ENCODE results near the gene HOXB4.

HOXB4 gene

DNA sequence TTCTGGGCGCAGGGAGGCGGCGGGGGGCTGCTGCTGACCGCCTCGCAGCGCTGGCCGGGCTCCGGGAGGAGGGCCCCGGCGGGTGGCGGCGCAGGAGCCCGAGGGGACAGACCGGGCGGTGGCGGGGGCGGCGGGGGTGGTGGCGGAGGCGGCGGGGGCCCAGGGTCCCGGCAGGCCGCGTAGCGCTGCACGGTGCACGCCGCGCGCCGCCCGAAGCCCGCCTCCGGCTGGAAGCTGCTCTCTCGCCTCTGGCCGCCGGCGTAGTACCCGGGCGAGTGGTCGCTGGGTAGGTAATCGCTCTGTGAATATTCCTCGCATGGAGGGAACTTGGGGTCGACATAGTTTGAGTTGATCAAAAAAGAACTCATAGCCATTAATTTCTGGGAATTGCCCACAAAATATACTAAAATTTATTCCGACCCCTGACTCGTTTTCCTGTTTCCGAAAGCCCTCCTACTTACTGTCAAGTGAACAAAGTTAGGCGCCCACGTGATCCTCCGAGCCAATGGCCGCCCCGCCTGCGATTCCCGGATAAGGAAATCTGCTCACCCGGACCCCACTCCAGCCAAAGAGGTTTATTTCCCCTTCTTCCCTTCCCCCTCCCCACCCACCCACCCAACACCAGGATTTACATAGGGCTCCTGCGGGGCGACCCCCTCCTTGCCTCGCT is at the start of gene HOXB4:
TSS of gene HOXB4 (minus strand) at position 405 of the 670 bp plus-strand sequence. CDS start at position 374, 31 bp downstream.
- DNase-seq (ENCODE audit: low read depth): peak; percentile 55

DNA sequence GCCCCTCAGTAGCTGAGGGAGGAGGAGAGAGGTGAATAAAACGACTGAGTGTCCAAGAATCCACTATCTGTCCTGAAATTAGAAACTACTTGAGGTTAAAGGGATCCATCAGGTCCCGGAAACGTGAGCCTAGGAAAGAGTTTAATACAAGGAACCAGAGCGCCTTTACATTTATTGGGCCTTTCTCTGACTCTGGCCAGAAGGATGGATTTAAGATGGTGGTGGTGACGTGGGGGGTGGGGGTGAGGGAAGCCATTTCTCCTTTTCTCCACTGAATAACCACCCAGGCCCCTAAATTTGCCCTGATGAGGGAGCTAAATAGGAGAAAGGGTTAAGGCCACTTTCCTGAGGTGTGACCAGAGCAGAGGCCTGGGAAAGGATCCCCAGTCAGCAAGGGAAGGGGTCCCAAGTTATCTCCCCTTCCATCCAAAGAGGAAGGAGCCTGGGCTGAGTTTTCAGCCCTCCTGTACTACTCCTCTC is 49.0 kb upstream of the HOXB4 start:
- DNase-seq (ENCODE audit: low read depth): no peak

DNA sequence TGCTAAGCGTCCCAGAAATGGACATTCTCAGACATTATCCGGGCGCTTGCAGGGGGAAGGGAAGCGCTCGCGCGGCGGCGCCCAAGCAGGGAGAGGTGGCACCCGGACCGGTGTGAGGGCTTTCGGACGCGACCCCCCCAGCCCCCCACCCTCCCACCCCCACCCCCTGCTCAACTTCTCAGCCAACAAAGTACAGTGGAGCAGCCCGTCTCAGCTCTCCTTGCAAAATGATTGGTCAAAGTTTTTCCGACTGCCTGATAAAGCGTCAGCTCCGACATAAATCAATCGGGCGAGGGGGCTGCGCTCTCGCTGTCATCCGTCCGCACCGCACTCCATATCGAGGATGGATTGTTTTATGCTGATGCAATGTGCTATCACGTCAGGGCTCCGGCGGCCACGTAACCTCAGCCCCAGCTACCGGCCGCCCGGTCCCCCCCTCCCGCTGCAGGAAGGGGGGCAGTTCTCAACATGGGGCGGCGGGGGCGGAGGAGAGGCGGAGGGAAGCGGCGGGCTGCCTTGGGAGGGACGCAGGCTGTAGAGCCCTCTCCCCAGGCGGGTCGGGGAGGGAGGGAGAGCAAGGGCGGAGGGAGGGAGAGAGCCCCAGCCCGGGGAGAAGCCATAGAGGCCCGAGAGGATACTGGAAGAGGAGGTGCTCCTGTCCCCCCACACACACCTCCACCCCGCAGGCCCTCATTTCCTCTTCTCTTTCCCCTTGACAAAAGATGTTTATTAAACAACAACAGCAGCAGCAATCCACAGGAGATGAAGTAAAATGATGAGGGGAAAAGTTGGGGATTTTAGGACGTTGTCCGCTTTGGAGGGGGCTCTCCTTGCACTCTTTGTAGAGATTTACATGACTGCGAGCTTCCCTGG is 48.3 kb upstream of the HOXB4 start, which contains the start of gene HOXB9:
TSS of gene HOXB9 (minus strand) at position 114 of the 873 bp plus-strand sequence. CDS start at position 25, 89 bp downstream.
- no peak for DNase-seq (ENCODE audit: low read depth)

DNA sequence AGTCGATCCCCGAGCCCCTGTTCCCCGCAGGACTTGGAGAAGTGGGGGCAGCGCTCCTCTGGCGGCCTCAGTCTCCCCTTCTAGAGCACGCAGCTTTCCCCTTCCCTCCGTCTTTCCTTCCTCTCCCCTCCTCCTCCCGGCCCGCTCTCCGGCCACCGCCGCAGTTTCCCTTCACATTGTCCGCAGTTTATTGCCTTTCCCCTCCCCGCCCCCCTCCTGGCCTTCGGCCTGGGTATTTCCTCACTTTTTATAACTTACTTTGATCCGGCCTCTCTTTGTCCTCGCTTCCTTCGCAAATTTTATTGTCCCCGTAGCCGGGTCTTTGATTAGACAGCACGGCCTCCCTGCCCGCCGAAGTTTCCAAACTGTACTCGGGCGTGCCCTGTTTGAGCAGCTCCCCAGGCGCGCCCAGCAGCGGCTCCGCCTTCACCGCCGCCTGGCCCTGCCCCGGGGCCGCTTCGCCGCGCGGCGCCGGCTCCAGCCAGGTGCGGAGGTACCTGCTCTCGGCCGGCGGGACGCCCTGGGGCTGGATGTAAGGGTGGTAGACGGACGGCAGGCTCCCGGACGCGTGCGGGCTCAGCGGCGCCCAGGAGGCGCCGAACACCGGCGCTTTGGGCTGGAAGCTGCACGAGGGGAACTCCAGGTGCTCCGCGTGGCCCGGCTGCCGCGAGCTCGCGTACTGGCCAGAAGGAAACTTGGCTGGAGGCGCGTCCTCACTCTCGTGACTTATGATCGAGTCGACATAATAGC is 47.5 kb upstream of the HOXB4 start:
- DNase-seq (ENCODE audit: low read depth): no peak

DNA sequence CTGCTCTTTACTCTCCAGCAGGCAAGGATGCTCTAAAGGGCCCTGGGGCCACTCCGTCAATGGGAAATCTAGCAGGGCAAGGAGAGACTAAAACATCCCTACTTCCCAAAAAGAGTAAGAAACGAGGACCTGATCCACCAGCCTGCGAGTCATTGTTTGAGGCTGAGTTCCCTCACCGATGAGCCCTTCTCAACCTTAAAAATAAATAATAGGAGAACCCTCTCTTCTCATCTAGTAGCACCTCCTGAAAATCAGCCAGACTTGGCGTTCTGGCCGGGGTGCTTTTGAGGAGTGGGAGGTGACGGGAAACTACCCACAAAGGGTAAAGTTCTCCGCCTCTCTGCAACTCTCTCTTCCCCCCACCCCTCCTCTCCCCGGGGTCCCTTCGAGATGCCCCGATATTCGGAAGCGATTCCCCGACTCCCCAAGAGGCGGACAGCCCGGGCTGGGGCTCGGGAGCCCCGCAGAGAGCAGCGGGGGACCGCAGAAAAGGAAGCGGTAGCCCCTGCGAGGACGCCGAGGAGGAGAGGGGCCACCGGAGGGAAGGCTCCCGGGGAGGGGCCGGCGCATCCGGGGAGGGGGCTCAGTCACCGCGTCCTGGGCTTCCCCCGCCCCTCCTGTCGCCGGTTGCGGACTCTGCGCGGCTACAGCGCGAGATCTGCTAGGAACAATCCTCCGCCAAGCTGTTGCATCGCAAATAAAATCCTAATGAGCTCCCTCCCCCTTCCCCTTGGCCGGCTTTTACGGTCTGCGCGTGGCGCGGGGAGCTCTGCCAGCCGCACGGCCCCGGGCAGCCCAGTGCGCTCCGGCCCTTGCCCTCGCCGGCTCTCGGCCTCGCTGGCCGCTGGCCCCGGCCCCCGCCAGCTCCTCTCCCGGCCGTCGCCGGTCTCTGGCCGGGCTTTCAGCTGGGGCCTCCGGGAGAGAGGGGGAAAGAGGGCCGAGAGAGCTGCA is 46.7 kb upstream of the HOXB4 start:
- DNase-seq (ENCODE audit: low read depth): no peak

DNA sequence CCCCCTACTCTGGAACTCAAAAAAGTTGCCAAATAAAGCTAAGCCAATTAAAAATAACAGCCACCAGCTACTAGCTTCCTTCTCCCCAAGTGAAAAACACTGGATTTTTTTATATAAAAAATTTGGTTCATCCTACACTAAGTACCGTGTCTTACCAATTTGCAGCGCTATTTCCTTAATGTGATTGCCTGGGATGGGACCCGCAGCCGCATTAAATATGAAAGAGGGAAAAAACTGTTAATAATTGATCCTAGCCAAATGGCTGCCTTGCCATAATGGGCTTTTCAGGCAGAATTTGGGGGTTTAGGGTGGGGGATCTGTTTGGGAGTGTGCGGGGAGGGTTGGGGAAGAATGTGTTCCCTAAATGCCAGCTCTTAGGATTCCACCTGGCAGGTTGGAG is 46.0 kb upstream of the HOXB4 start:
- no peak for DNase-seq (ENCODE audit: low read depth)

DNA sequence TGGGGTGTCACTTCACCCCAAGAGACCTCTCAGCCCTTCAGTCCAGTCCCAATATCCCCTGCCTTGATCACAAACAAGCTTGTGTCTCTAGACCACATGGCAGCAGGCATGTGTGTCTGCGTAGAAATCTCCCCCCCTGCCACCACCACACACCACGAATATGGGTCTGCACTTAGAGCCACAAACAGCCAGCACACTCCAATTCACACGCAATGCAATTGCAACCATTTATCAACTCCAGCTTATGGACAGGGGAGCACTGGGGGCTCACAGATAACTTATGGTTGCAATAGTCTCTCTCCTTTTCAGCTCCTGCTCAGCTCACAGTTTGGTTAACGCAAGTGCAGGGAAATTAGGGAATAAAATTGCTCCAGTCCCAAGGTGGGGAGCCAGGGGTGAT is 45.4 kb upstream of the HOXB4 start:
- no peak for DNase-seq (ENCODE audit: low read depth)

DNA sequence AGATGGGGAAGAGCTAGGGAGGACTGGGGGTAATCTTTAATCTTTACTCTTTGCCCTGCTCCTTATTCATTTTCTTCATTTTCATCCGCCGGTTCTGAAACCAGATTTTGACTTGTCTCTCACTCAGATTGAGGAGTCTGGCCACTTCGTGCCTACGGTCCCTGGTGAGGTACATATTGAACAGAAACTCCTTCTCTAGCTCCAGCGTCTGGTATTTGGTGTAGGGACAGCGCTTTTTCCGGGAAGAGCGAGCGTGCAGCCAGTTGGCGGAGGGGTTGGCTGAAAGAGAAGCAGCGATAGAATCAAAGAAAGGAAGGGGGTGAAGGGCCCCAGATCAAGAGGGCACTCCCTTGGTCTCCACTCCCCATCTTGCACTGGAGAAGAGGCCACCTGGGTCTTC is 44.7 kb upstream of the HOXB4 start:
- DNase-seq (ENCODE audit: low read depth): no peak

DNA sequence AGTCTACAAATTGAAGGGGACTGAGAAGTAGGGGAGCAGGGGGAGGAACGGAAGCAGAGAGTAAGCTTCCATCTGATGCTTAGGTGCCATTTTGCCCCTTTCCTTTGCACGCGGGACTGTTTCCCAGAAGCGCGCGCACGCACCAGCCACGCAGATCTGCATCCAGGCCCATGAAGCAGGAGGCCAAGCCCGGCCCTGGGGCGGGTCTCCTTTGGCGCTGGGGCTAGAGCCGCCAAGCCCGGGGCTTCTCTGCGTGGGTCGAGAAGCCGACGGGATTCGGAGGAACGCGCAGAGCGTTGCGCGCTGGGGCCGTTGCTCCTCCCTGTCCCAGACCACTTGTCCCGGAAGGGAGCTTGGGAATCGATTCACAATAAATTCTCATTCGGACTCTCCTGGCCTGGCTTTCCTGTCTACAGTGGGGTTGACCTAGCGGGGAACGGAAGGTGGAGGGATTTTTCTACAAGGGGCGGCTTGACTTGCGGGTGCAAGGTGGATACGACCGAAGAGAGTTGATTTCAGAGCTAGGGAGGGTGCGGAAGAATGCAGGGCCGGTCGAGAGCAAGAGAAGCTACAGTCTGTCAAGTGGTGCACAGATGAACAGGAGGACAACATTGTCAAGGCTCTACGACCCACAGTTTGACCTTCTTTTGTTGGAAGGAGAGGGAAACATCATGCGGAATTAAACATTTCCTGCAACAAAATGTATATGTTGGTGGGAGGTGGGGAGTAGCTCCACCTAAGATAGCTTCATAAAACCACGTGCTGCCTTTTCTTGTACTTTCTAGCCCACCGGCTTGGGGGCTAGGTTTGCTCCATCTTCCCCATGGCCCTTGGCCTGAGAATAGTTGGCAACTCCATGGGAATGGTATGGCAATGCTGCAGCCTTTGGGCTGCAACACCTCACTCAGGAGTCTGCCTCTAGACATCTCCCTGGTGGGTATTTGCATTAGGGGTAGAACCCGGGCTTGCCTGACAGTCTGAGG is 43.6 kb upstream of the HOXB4 start:
- no peak for DNase-seq (ENCODE audit: low read depth)

DNA sequence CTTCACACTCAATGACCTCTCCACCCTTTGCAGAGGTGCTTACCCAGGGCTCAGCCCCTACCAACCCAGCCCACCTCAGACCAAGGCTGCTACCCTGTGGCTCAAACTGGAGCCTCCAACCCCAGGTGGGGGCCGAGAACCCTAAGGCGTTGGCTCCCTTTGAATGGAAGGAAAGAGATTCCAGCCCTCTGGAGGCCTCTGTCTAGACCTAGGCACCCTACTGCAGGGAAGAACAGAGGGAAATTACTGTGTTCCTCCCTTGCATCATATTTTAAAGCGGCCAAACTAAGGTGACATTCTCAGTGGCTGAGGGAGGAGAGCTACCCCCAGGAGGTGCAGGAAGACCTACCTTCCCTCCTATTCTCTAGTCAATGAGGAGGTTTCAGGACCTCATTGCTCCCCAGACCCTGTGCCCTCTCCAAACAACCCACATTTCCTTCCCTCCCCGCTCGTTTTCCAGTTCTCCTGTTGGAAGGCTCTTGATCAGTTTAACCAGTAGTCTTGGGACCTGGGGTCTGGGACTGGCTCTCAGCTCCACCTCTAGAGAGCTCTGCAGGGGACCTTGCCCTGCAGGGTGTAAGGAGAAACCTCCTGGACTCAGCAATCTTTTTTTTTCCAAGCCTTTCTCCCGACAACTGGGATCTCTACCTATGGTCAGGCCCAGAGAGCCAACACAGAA is 42.5 kb upstream of the HOXB4 start:
- no peak for DNase-seq (ENCODE audit: low read depth)

DNA sequence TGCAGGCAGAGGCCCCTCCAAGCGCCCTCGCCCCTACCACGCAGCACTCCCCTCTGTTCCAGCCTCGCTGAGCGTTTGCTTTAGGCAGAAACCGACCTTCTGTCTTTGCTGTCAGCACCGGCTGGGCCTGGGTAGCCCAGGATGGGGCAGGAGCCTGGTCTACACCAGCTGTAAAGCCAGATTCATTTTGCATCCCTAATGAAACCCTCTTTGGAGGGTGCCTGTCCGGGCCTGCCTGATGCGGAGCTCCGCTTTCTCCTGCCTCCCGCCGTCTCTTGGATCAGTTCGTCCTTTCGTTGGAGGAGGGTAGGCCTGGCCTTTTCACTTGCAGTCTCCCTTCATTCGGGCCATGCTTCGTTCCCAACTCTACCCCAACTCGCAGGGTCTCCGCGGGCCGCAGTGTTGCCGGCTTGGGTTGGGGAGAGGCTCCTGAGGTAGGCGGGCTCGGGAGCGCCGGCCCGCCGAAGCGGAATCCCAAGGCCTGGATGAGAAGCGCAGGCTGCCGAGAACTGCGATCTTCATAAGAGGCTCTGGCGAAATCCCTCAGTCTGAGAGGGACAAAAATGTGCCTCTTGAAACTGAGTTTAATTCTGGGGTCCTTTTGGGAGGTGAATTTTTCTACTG is 41.8 kb upstream of the HOXB4 start:
- DNase-seq (ENCODE audit: low read depth): no peak

DNA sequence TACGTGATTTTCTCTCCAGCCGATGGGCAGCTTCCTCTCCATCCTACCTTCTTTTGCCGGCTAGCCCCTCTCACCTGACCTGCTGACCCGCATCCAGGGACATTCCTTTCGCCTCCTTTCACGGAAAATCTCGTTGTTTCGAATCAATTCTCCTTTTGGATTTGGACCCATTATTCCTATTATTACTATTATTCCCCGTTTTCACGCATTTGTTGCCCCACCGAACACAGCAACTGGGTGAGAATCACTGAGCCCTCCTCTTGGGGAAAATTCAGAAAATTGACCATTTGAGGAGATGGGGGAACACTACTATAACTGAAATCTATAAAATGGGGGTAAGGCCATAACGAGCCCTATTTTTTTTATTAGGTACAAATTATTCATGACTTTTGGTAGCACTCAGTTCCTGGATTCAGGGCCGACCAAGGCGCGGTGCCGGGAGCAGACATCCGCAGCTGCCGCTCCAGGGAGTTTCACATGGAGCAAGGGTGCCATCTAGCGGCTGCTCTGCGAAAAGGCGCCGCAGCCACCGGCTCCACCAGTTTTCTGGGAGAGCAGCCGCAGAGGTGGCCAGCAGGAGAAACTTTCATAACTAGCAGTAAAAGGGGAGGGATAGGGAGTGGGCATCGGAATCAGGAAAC is 40.2 kb upstream of the HOXB4 start:
- DNase-seq (ENCODE audit: low read depth): peak; percentile 79

DNA sequence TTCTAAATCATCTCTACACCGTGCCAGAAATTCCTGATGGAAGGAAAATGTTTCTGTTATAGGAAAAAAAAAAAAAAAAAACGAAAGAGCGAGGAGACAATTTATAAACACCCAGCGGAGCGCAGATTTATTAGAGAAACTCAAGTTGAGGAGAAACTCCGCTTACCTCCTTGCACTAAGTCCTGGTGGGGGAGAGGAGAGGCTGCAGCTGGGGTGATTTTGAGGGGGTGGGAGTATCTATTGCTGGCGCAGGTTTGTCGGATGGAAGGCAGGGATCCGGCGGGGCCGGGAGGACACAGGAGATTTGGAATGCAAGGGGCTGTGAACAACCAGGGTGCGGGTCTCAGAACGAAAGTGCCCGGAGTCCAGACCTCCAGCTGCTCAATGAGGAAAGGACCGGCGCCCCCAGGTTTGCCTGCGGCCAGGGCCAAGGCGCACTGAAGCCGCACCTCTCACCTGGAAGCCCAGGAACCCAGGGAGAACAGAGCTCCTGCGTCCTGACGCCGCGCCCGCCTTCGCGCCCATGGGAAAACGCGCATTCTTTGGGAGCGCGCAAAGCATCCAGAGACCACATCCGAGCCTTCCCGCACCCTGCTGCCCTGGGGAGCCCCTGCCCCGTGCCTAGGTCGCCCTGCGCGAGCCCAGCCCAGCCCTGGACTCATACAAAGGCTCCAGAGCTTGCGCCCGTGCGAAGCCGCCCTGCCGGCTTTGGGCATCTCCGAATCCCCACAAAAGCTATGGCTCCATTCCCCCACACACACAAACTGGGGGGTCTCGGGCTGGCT is 39.5 kb upstream of the HOXB4 start:
- no peak for DNase-seq (ENCODE audit: low read depth)

DNA sequence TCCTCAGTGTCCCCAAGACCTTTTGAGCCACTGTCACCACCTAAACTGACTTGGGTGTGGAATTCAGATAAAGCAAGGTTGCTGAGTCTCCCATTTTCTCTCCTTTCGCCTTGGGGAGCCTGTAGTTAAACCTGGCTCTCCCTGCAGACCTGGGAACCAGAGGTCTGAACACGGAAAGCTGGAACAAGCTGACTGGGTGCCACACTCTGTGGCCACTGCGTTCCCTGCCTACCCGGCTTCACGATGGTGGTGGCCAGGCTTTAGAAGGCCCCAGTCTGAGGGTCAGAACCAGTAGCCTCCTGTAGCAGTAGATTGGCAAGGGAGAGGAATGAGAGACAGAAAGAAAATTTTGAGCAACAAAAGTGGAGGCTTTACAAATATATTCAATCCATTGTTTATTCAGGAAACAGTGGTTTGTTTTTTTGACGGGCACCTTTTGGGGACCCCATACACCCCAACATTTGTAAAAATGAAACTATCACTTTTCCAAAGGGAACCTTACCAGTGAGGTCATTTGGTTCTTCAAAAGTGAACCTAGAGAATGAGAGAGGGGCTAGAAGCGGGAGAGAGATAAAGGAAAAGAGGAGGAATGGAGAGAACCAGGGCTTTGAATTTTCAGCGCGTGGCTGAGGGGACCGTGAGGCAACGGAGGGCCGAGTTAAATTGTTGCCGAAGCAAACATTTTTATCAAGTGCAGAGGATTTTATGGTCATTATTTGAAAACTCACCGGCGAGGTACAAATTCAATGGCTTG is 38.7 kb upstream of the HOXB4 start:
- no peak for DNase-seq (ENCODE audit: low read depth)

DNA sequence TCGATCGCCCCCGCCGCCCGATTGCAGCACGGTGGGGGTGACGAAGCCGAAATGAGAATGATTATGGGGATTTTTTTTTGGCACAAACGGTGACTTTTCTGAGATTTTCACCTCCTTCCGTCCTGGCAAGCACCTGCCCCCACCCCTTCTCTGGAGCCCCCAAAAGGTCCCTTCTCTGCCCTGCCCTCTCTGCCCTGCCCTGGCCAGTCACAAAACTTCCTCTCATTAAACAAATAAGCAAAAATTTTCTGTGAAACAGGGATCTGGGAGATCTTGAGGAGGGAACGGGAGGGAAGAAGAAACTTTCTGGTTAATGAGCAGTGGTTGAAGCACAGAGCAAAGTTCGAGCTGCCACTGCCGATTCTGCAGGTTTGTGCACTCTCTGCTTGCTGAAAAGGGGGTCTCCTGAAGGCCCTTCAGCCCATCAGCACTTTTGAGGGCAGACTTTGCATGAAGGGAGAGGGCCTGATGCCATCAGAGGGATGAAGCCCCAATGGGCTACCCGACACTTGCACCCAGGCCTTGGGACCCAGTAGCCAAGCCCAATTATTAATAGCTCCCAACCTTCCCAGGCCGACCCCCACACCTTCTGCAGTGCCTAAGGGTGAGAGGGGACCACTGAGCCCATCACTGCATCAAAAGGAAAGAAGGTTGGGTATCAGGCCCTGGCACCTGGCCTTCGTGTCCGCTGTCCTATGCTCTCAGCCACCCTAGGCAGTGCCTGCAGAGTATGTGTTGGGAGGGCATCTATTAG is 38.0 kb upstream of the HOXB4 start:
- DNase-seq (ENCODE audit: low read depth): no peak

Data from activated T-cell treated with anti-CD3 and anti-CD28 coated beads for 24 hours (primary cell).